Neural progenitor cell (in vitro differentiated cells): Measurements from ENCODE around the gene MKLN1. TPM values are rescaled to one million over a fixed set of nuclear protein-coding genes. Genes with fewer than 3 reads are reported as not detected.

Experiments
- DNase-seq: peaks from one replicate; pipeline ENCODE4 v3.0.0-alpha.2; 2016; ENCODE audit warnings: low spot score
- H2AFZ ChIP-seq: fragments of 200-600 bp; sonication (generic); replicated peaks from 2 replicates; pipeline ENCODE4 v1.6.1; 2016; ENCODE audit warnings: antibody characterized with exemption
- H3F3A ChIP-seq: fragments of 200-600 bp; sonication (generic); 2 replicates; pipeline ENCODE4 v1.6.1; 2016; ENCODE audit warnings: antibody characterized with exemption, low read depth
- H3K27ac ChIP-seq: fragments of 200-600 bp; sonication (generic); 2 replicates; pipeline ENCODE4 v1.5.1; 2016; ENCODE audit warnings: mild to moderate bottlenecking
- H3K27me3 ChIP-seq: fragments of 200-600 bp; sonication (generic); 2 replicates; pipeline ENCODE4 v1.6.1; 2016; ENCODE audit warnings: mild to moderate bottlenecking, moderate library complexity
- H3K36me3 ChIP-seq: fragments of 200-600 bp; sonication (generic); 2 replicates; pipeline ENCODE4 v1.5.1; 2016
- H3K4me1 ChIP-seq: fragments of 200-600 bp; sonication (generic); 2 replicates; pipeline ENCODE4 v1.6.1; 2016; ENCODE audit warnings: mixed run types
- H3K4me2 ChIP-seq: fragments of 200-600 bp; sonication (generic); 2 replicates; pipeline ENCODE4 v1.6.1; 2016
- H3K4me3 ChIP-seq: fragments of 200-600 bp; sonication (generic); 2 replicates; pipeline ENCODE4 v1.5.1; 2016
- H3K79me2 ChIP-seq: fragments of 200-600 bp; sonication (generic); 2 replicates; pipeline ENCODE4 v1.6.1; 2016; ENCODE audit warnings: low read depth
- H3K9ac ChIP-seq: fragments of 200-600 bp; sonication (generic); 2 replicates; pipeline ENCODE4 v1.6.1; 2016
- H3K9me3 ChIP-seq: fragments of 200-600 bp; sonication (generic); 2 replicates; pipeline ENCODE4 v1.5.1; 2016; ENCODE audit warnings: low read depth
- H4K20me1 ChIP-seq: fragments of 200-600 bp; sonication (generic); 2 replicates; pipeline ENCODE4 v1.6.1; 2016; ENCODE audit warnings: low read depth
- H3K27ac Mint-ChIP-seq: 3 replicates; pipeline ENCODE4 v1.8.0; 2021; ENCODE audit warnings: mixed read lengths
- H3K27me3 Mint-ChIP-seq: 2 replicates; pipeline ENCODE4 v1.8.0; 2022; ENCODE audit warnings: low read depth, mild to moderate bottlenecking, inconsistent platforms, moderate library complexity, mixed read lengths; ENCODE audit not compliant: insufficient read depth
- H3K36me3 Mint-ChIP-seq: 3 replicates; pipeline ENCODE4 v1.8.0; 2021; ENCODE audit warnings: mixed read lengths
- H3K4me1 Mint-ChIP-seq: 3 replicates; pipeline ENCODE4 v1.8.0; 2021; ENCODE audit warnings: mixed read lengths
- H3K4me3 Mint-ChIP-seq: 3 replicates; pipeline ENCODE4 v1.8.0; 2021; ENCODE audit warnings: mild to moderate bottlenecking, moderate library complexity, mixed read lengths
- H3K9me3 Mint-ChIP-seq: 3 replicates; pipeline ENCODE4 v1.8.0; 2020; ENCODE audit warnings: mixed read lengths
- CTCF ChIP-seq: fragments of 200-600 bp; sonication (generic); IDR thresholded peaks from 2 replicates; pipeline ENCODE4 v1.5.1; 2017; ENCODE audit warnings: antibody characterized with exemption, mild to moderate bottlenecking
- EZH2 ChIP-seq: fragments of 200-600 bp; sonication (generic); IDR thresholded peaks from 2 replicates; pipeline ENCODE4 v1.6.1; 2017; ENCODE audit warnings: antibody characterized with exemption, mild to moderate bottlenecking, moderate library complexity
- EZH2phosphoT487 ChIP-seq: fragments of 200-600 bp; sonication (generic); IDR thresholded peaks from 2 replicates; pipeline ENCODE4 v1.6.1; 2017; ENCODE audit warnings: antibody characterized with exemption
- total RNA-seq: library from RNA; depleted of rRNA; stranded (reverse); fragments of >200 nt; gene quantifications from 2 replicates; pipeline ENCODE4 v1.2.3, GENCODE V29; 2015; ENCODE audit warnings: low replicate concordance

Gene MKLN1
- total RNA-seq, 1 donor from 2014 or later: 60.9 TPM

- H3K27ac Mint-ChIP-seq: no peak overlapping the region
- Histone ChIP-seq H2AFZ (no peak overlapping the region), H3K79me2 (no peaks in the 10 kb centered on the region), H3K9me3 (no peaks in the 10 kb centered on the region), H3K4me2 (no peak overlapping the region), H4K20me1 (no peaks in the 10 kb centered on the region), H3K4me1 (peaks cover 7% of the 10 kb centered on the region), H3K4me3 (no peak overlapping the region), H3K9ac (no peak overlapping the region), H3K27me3 (no peaks in the 10 kb centered on the region), H3F3A (peaks cover 7% of the 10 kb centered on the region), H3K27ac (no peak overlapping the region), H3K36me3 (no peaks in the 10 kb centered on the region)
- TF ChIP-seq EZH2phosphoT487 (no peak), EZH2 (no peak), CTCF (no peak)
- H3K27me3 Mint-ChIP-seq: peaks cover 3% of the 10 kb centered on the region
- H3K36me3 Mint-ChIP-seq: no peaks in the 10 kb centered on the region
- H3K9me3 Mint-ChIP-seq: peaks cover 5% of the 10 kb centered on the region
- no peak for DNase-seq
- peaks cover 6% of the 10 kb centered on the region for H3K4me1 Mint-ChIP-seq
- H3K4me3 Mint-ChIP-seq: no peak overlapping the region
Observed at GRCh38 chr7:131322061-131322460, 5.6 kb upstream of the MKLN1 start.

- Mint-ChIP-seq H3K4me1 (peaks cover 8% of the 10 kb centered on the region), H3K27ac (no peak overlapping the region), H3K4me3 (no peak overlapping the region), H3K9me3 (peaks cover 5% of the 10 kb centered on the region), H3K27me3 (peaks cover 3% of the 10 kb centered on the region), H3K36me3 (no peaks in the 10 kb centered on the region)
- peaks cover under 1% of the 10 kb centered on the region for H3K79me2 ChIP-seq
- no peaks in the 10 kb centered on the region for H3K36me3 ChIP-seq
- no peaks in the 10 kb centered on the region for H4K20me1 ChIP-seq
- no peak overlapping the region for H3K4me3 ChIP-seq
- no peak overlapping the region for H3K4me2 ChIP-seq
- H3F3A ChIP-seq: peaks cover 12% of the 10 kb centered on the region
- no peak overlapping the region for H3K27ac ChIP-seq
- TF ChIP-seq CTCF (no peak), EZH2 (no peak)
- no peaks in the 10 kb centered on the region for H3K27me3 ChIP-seq
- no peaks in the 10 kb centered on the region for H3K9me3 ChIP-seq
- no peak overlapping the region for H3K9ac ChIP-seq
- peaks cover 7% of the 10 kb centered on the region for H3K4me1 ChIP-seq
- H2AFZ ChIP-seq: no peak overlapping the region
- DNase-seq: no peak
Observed at GRCh38 chr7:131322861-131323260, 4.8 kb upstream of the MKLN1 start.

- peaks cover under 1% of the 10 kb centered on the region for H3K36me3 Mint-ChIP-seq
- H3K4me1 Mint-ChIP-seq: peaks cover 20% of the 10 kb centered on the region
- H3K9me3 Mint-ChIP-seq: no peaks in the 10 kb centered on the region
- H3K27ac Mint-ChIP-seq: no peak overlapping the region
- Histone ChIP-seq H2AFZ (no peak overlapping the region), H3K36me3 (no peaks in the 10 kb centered on the region), H3K4me2 (no peak overlapping the region), H4K20me1 (peaks cover 17% of the 10 kb centered on the region), H3K4me3 (no peak overlapping the region), H3K9me3 (no peaks in the 10 kb centered on the region), H3K27ac (no peak overlapping the region), H3F3A (peaks cover 12% of the 10 kb centered on the region), H3K79me2 (peaks cover 25% of the 10 kb centered on the region), H3K9ac (no peak overlapping the region), H3K27me3 (no peaks in the 10 kb centered on the region), H3K4me1 (peaks cover 15% of the 10 kb centered on the region)
- no peaks in the 10 kb centered on the region for H3K27me3 Mint-ChIP-seq
- DNase-seq: no peak
- H3K4me3 Mint-ChIP-seq: no peak overlapping the region
- no peak for TF ChIP-seq EZH2
- TF ChIP-seq EZH2phosphoT487: no peak
- no peak for TF ChIP-seq CTCF
Observed at GRCh38 chr7:131325179-131325840, 2.4 kb upstream of the MKLN1 start.
